Measurements from ENCODE around the gene IPPK.
A peak's percentile ranks its signal among the peaks of the same experiment; 100 is the strongest.

IPPK gene

DNA sequence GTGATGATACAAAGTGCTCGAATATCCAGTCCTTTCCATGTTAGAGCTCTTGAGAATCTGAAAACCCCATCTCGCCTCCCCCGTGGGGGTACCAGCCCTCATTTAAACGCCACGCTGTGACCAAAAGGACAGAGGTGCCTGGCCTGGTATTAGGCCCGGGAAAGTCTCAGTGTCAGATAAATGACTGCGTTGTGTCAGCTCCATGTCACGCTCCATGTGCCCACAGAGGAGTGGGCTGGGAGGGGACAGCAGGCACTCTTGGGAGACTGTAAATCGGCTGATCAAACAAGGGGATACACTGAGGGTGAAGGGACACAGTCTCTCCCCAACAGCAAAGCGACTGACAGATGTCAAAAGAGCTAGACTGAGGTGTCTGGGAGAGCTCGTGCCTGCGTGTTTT, 68.5 kb downstream of the IPPK start:
- peak overlapping the region; percentile 61 for H3K27ac ChIP-seq
- H2AFZ ChIP-seq, result no peak overlapping the region
- H3K9me3 ChIP-seq (ENCODE audit: control insufficient read depth, low read length), result no peaks in the 10 kb centered on the region
- no peaks in the 10 kb centered on the region for H3K36me3 ChIP-seq (ENCODE audit: control insufficient read depth, insufficient read depth, low read length)
- H3K9ac ChIP-seq, result no peak overlapping the region
- no peaks in the 10 kb centered on the region for H3K4me1 ChIP-seq
- no peak overlapping the region for H3K4me3 ChIP-seq (ENCODE audit: low read depth, low read length)
- H3K4me2 ChIP-seq (ENCODE audit: low read length), result no peak overlapping the region
- TF ChIP-seq, protein P1, sequence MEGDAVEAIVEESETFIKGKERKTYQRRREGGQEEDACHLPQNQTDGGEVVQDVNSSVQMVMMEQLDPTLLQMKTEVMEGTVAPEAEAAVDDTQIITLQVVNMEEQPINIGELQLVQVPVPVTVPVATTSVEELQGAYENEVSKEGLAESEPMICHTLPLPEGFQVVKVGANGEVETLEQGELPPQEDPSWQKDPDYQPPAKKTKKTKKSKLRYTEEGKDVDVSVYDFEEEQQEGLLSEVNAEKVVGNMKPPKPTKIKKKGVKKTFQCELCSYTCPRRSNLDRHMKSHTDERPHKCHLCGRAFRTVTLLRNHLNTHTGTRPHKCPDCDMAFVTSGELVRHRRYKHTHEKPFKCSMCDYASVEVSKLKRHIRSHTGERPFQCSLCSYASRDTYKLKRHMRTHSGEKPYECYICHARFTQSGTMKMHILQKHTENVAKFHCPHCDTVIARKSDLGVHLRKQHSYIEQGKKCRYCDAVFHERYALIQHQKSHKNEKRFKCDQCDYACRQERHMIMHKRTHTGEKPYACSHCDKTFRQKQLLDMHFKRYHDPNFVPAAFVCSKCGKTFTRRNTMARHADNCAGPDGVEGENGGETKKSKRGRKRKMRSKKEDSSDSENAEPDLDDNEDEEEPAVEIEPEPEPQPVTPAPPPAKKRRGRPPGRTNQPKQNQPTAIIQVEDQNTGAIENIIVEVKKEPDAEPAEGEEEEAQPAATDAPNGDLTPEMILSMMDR (IDR thresholded peaks at IDR 0.05), result no peak
- H3K27me3 ChIP-seq (ENCODE audit: control insufficient read depth, insufficient read depth, low read length), result no peaks in the 10 kb centered on the region
- no peaks in the 10 kb centered on the region for H3K79me2 ChIP-seq

DNA sequence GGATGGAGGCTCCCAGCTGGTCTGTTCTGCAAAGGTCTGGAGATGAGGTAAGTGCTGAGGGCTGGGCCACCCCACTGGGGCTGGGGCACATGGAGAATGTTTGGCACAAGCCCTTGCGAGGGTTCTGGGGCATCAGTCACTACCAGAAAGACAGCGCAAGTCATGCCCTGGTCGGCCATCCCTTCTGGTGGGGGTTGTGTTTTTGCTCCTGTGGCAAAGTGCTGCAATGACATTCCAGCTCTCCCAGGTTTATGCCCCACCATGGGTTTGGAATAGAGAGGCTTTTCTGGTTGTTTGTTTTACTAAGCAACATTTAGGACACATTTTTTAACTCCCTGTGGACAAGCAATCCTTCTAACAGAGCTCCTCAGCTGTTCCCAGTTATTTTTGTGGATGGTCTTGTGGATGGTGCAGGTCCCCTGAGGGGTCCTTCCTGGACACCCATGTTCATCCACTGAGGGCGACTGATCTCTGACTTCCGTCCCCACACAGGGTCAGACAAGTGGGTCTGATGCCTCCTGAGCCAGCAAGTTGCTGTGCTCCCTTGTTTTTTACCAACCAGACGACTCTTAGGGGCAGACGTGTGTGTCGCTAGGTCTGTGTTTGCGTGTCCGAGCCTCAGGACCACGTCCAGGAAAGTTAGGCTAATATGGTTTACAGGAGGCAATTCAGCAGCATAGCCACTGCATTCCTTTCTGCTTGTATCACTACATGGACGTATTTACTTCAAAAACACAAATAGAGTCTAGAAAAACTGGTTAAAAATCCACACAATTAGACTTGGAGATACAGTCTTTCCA, 69.3 kb downstream of the IPPK start:
- Histone ChIP-seq H3K9ac (no peak overlapping the region), H2AFZ (no peak overlapping the region), H3K36me3 (ENCODE audit: control insufficient read depth, insufficient read depth, low read length) (no peaks in the 10 kb centered on the region), H3K4me1 (no peaks in the 10 kb centered on the region), H3K27me3 (ENCODE audit: control insufficient read depth, insufficient read depth, low read length) (no peaks in the 10 kb centered on the region), H3K9me3 (ENCODE audit: control insufficient read depth, low read length) (no peaks in the 10 kb centered on the region), H3K4me2 (ENCODE audit: low read length) (no peak overlapping the region), H3K4me3 (ENCODE audit: low read depth, low read length) (no peak overlapping the region), H3K27ac (peak overlapping the region; percentile 61), H3K79me2 (no peaks in the 10 kb centered on the region)
- TF ChIP-seq, protein P1 (IDR thresholded peaks at IDR 0.05), result no peak

DNA sequence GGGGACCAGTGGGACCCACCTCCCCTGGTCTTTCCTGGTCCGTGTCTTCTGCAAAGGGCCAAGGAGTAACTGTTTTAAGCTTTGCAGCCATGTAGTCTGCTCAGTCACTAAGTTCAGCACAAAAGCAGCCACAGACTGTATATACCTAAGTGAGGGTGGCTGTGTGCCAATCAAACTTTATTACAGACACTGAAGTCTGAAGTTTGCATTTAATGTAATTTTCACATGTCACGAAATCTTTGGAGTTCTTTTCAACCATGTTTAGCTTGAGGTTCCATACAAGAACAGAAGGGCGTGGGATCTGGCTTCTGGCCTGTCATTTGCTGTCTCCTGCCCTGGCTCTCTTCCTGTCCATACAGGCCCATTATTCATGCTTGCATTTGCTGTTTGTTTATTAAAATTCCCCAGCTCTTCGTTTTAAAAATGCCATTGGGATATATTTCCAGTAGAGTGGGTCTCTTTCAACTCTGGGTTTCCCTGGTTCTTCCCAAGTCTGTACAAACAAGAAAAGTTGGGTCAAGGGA, 69.9 kb downstream of the IPPK start:
- Histone ChIP-seq H3K9me3 (ENCODE audit: control insufficient read depth, low read length) (no peaks in the 10 kb centered on the region), H3K4me3 (ENCODE audit: low read depth, low read length) (no peak overlapping the region), H3K9ac (no peak overlapping the region), H3K79me2 (no peaks in the 10 kb centered on the region), H3K4me1 (no peaks in the 10 kb centered on the region), H3K4me2 (ENCODE audit: low read length) (no peak overlapping the region), H2AFZ (no peak overlapping the region), H3K27me3 (ENCODE audit: control insufficient read depth, insufficient read depth, low read length) (no peaks in the 10 kb centered on the region), H3K27ac (no peak overlapping the region), H3K36me3 (ENCODE audit: control insufficient read depth, insufficient read depth, low read length) (no peaks in the 10 kb centered on the region)
- TF ChIP-seq, protein P1 (IDR thresholded peaks at IDR 0.05), result no peak

DNA sequence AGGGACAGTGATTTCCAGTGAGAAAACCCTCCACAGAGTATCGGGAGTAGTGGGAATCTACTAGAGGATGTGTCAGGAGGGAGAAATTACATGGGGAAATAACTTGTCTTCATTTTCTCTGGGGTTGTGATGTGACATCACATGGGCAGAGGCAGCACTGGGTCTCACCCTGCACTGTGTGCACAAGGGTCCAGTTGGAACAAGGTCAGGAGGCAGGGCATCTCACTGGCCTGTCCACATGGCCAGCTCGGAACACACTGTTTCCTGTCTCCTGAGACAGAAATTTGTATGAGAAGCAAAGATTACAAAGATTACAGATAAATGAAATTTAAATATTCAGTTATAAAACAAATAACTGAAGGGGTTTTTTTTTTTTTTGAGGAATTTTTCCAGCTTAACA, 71.5 kb downstream of the IPPK start:
- H3K27ac ChIP-seq, result peak overlapping the region; percentile 4
- no peak overlapping the region for H3K9ac ChIP-seq

More for the DNA sequence above, 71.5 kb downstream of the IPPK start:
- Histone ChIP-seq H3K4me2 (ENCODE audit: low read length) (no peak overlapping the region), H3K4me3 (ENCODE audit: low read depth, low read length) (no peak overlapping the region), H3K36me3 (ENCODE audit: control insufficient read depth, insufficient read depth, low read length) (no peaks in the 10 kb centered on the region), H3K4me1 (no peaks in the 10 kb centered on the region), H3K27me3 (ENCODE audit: control insufficient read depth, insufficient read depth, low read length) (no peaks in the 10 kb centered on the region), H3K79me2 (no peaks in the 10 kb centered on the region), H3K9me3 (ENCODE audit: control insufficient read depth, low read length) (no peaks in the 10 kb centered on the region), H2AFZ (no peak overlapping the region)
- TF ChIP-seq, protein P1 (IDR thresholded peaks at IDR 0.05), result no peak
